Islet of Langerhans (tissue), 1 donor: ENCODE measurements around the gene ULK4.
"Not testable (repeated sequence)": the region's sequence is repeated elsewhere in the genome, so short reads cannot be mapped to it uniquely, and the experiment has no call there.

Experiments
- FAIRE-seq: peaks from one replicate; lab custom pipeline; 2011; peaks lifted over from hg19 to GRCh38; lab: Jason Lieb, UNC

The ULK4 gene

GRCh38 chr3:41489231-41489630, 472.7 kb downstream of the ULK4 start:
- no peak for FAIRE-seq

- no peak for FAIRE-seq
Observed at GRCh38 chr3:41488501-41488900, 473.4 kb downstream of the ULK4 start.

GRCh38 chr3:41485484-41485883, 476.4 kb downstream of the ULK4 start:
- FAIRE-seq, result no peak

- no peak for FAIRE-seq
Observed at GRCh38 chr3:41482134-41482533, 479.8 kb downstream of the ULK4 start.

GRCh38 chr3:41478278-41478677, 483.6 kb downstream of the ULK4 start:
- FAIRE-seq, result no peak

GRCh38 chr3:41477399-41478014, 484.4 kb downstream of the ULK4 start:
- FAIRE-seq, result no peak

- FAIRE-seq, result no peak
Observed at GRCh38 chr3:41469083-41469482, 492.8 kb downstream of the ULK4 start.

GRCh38 chr3:41467481-41467880, 494.4 kb downstream of the ULK4 start:
- FAIRE-seq, result no peak

- no peak for FAIRE-seq
Observed at GRCh38 chr3:41464858-41465257, 497.0 kb downstream of the ULK4 start.

- no peak for FAIRE-seq
Observed at GRCh38 chr3:41464401-41464800, 497.5 kb downstream of the ULK4 start.

- FAIRE-seq, result no peak
Observed at GRCh38 chr3:41462103-41462691, 499.7 kb downstream of the ULK4 start.

GRCh38 chr3:41460736-41461135, 501.2 kb downstream of the ULK4 start:
- FAIRE-seq, result no peak

GRCh38 chr3:41457176-41457575, 504.7 kb downstream of the ULK4 start:
- no peak for FAIRE-seq

GRCh38 chr3:41456162-41456561, 505.7 kb downstream of the ULK4 start:
- FAIRE-seq, result no peak

- FAIRE-seq, result not testable (repeated sequence)
Observed at GRCh38 chr3:41453618-41454017, 508.3 kb downstream of the ULK4 start.

GRCh38 chr3:41450416-41451231, 511.3 kb downstream of the ULK4 start:
- FAIRE-seq, result no peak

GRCh38 chr3:41448396-41448795, 513.5 kb downstream of the ULK4 start:
- no peak for FAIRE-seq

- no peak for FAIRE-seq
Observed at GRCh38 chr3:41447701-41448100, 514.2 kb downstream of the ULK4 start.

- not testable (repeated sequence) for FAIRE-seq
Observed at GRCh38 chr3:41446316-41446715, 515.6 kb downstream of the ULK4 start.

GRCh38 chr3:41441568-41441967, 520.3 kb downstream of the ULK4 start:
- FAIRE-seq, result no peak

GRCh38 chr3:41441139-41441538, 520.8 kb downstream of the ULK4 start:
- no peak for FAIRE-seq

GRCh38 chr3:41436983-41437382, 524.9 kb downstream of the ULK4 start:
- FAIRE-seq, result no peak

GRCh38 chr3:41434781-41435180, 527.1 kb downstream of the ULK4 start:
- FAIRE-seq, result no peak

GRCh38 chr3:41431386-41431785, 530.5 kb downstream of the ULK4 start:
- no peak for FAIRE-seq
